ENCODE results near the gene GPR55. TPM values are rescaled to one million over a fixed set of nuclear protein-coding genes. Genes with fewer than 3 reads are reported as not detected.

Gene GPR55
- total and polyA plus RNA-seq, 4 experiments from 2014 or later: 2.4 to 8.3 (median 8.1) TPM; not detected in 1

GRCh38 chr2:230909841-230910545 lies 15.0 kb downstream of the GPR55 start:
- Mint-ChIP-seq H3K27me3 (peaks cover 0 to 5% of the 10 kb centered on the region in 2 donors), H3K27ac (no peak overlapping the region), H3K36me3 (peaks cover 8 to 14% of the 10 kb centered on the region in 2 donors), H3K9me3 (no peaks in the 10 kb centered on the region), H3K4me3 (no peak overlapping the region), H3K4me1 (peaks cover 14 to 31% (median 23%) of the 10 kb centered on the region in 4 donors)
- H3K9me3 ChIP-seq (ENCODE audit: control insufficient read depth in 1 of 2, low read length in 2 of 2): no peaks in the 10 kb centered on the region
- H3K4me3 ChIP-seq (ENCODE audit: low read length in 2 of 2): no peak overlapping the region
- DNase-seq: no peak
- ChIA-PET POLR2A (ENCODE audit: partially characterized antibody) (no interaction called here), CTCF (ENCODE audit: partially characterized antibody) (interaction anchor here (0.8 to 2.5 kb wide), 3 partner anchors 14 to 77 kb away, joined by 3 to 7 read pairs (median 5); no protein-coding TSS in a partner anchor)
- H3K4me1 ChIP-seq (ENCODE audit: insufficient read depth, low read length): peaks cover 14% of the 10 kb centered on the region
- H3K27ac ChIP-seq (ENCODE audit: low read depth, low read length): no peak overlapping the region
- intact Hi-C loops (cut with micrococcal nuclease): loop anchor here (10.0 kb wide), 1 partner anchor 145 kb away; the partner anchor contains the start of gene PSMD1
- H3K36me3 ChIP-seq (ENCODE audit: insufficient read depth, low read length): no peaks in the 10 kb centered on the region
- no peaks in the 10 kb centered on the region for H3K27me3 ChIP-seq (ENCODE audit: insufficient read depth, low read length)

- intact Hi-C loops (cut with micrococcal nuclease): loop anchor here (10.0 kb wide), 1 partner anchor 146 kb away; the partner anchor contains the start of gene PSMD1
- Histone ChIP-seq H3K27ac (ENCODE audit: low read depth, low read length) (no peak overlapping the region), H3K4me1 (ENCODE audit: insufficient read depth, low read length) (peaks cover 17% of the 10 kb centered on the region), H3K27me3 (ENCODE audit: insufficient read depth, low read length) (no peaks in the 10 kb centered on the region), H3K4me3 (ENCODE audit: low read length in 2 of 2) (no peak overlapping the region), H3K9me3 (ENCODE audit: control insufficient read depth in 1 of 2, low read length in 2 of 2) (no peaks in the 10 kb centered on the region), H3K36me3 (ENCODE audit: insufficient read depth, low read length) (no peaks in the 10 kb centered on the region)
- Mint-ChIP-seq H3K36me3 (peaks cover 8 to 11% of the 10 kb centered on the region in 2 donors), H3K27ac (peak overlapping the region in 3 of 7 donors; percentile 14 to 88 (median 19)), H3K27me3 (peaks cover 0 to 3% of the 10 kb centered on the region in 2 donors), H3K4me1 (peaks cover 16 to 37% (median 26%) of the 10 kb centered on the region in 4 donors), H3K9me3 (no peaks in the 10 kb centered on the region), H3K4me3 (no peak overlapping the region)
- POLR2A ChIA-PET (ENCODE audit: partially characterized antibody): interaction anchor here (1.2 kb wide), 1 partner anchor 15 kb away, joined by 3 read pairs; no protein-coding TSS in a partner anchor
- CTCF ChIA-PET (ENCODE audit: partially characterized antibody): interaction anchor here (1.7 to 13.7 kb wide), 3 partner anchors 15 to 78 kb away, joined by 5 to 256 read pairs (median 7); no protein-coding TSS in a partner anchor
- DNase-seq: no peak
Measured at GRCh38 chr2:230908595-230909191, 16.3 kb downstream of the GPR55 start.

GRCh38 chr2:230908092-230908594 lies 16.9 kb downstream of the GPR55 start:
- H3K27me3 ChIP-seq (ENCODE audit: insufficient read depth, low read length): no peaks in the 10 kb centered on the region
- H3K4me1 ChIP-seq (ENCODE audit: insufficient read depth, low read length): peaks cover 17% of the 10 kb centered on the region
- ChIA-PET POLR2A (ENCODE audit: partially characterized antibody) (interaction anchor here (1.2 kb wide), 1 partner anchor 16 kb away, joined by 3 read pairs; no protein-coding TSS in a partner anchor), CTCF (ENCODE audit: partially characterized antibody) (interaction anchor here (1.7 to 13.7 kb wide), 2 partner anchors 16 to 78 kb away, joined by 5 to 256 read pairs; no protein-coding TSS in a partner anchor)
- intact Hi-C loops (cut with micrococcal nuclease): loop anchor here (10.0 kb wide), 1 partner anchor 147 kb away; the partner anchor contains the start of gene PSMD1
- H3K4me3 ChIP-seq (ENCODE audit: low read length in 2 of 2): no peak overlapping the region
- Mint-ChIP-seq H3K36me3 (peaks cover 8 to 11% of the 10 kb centered on the region in 2 donors), H3K27me3 (no peaks in the 10 kb centered on the region), H3K9me3 (no peaks in the 10 kb centered on the region), H3K4me3 (no peak overlapping the region), H3K4me1 (peaks cover 16 to 34% (median 23%) of the 10 kb centered on the region in 4 donors), H3K27ac (peak overlapping the region in 3 of 7 donors; percentile 19 to 88 (median 77))
- H3K27ac ChIP-seq (ENCODE audit: low read depth, low read length): no peak overlapping the region
- no peak for DNase-seq
- no peaks in the 10 kb centered on the region for H3K9me3 ChIP-seq (ENCODE audit: control insufficient read depth in 1 of 2, low read length in 2 of 2)
- no peaks in the 10 kb centered on the region for H3K36me3 ChIP-seq (ENCODE audit: insufficient read depth, low read length)

- no peaks in the 10 kb centered on the region for H3K27me3 ChIP-seq (ENCODE audit: insufficient read depth, low read length)
- Mint-ChIP-seq H3K36me3 (peaks cover 8 to 11% of the 10 kb centered on the region in 2 donors), H3K4me1 (peaks cover 16 to 34% (median 23%) of the 10 kb centered on the region in 4 donors), H3K27me3 (no peaks in the 10 kb centered on the region), H3K4me3 (no peak overlapping the region), H3K9me3 (no peaks in the 10 kb centered on the region), H3K27ac (no peak overlapping the region)
- no peak for DNase-seq
- H3K9me3 ChIP-seq (ENCODE audit: control insufficient read depth in 1 of 2, low read length in 2 of 2): no peaks in the 10 kb centered on the region
- ChIA-PET POLR2A (ENCODE audit: partially characterized antibody) (interaction anchor here (0.7 to 1.2 kb wide), 2 partner anchors 17 to 79 kb away, joined by 3 read pairs; no protein-coding TSS in a partner anchor), CTCF (ENCODE audit: partially characterized antibody) (interaction anchor here (1.7 to 13.7 kb wide), 2 partner anchors 17 to 79 kb away, joined by 5 to 256 read pairs; no protein-coding TSS in a partner anchor)
- no peak overlapping the region for H3K4me3 ChIP-seq (ENCODE audit: low read length in 2 of 2)
- no peak overlapping the region for H3K27ac ChIP-seq (ENCODE audit: low read depth, low read length)
- no peaks in the 10 kb centered on the region for H3K36me3 ChIP-seq (ENCODE audit: insufficient read depth, low read length)
- H3K4me1 ChIP-seq (ENCODE audit: insufficient read depth, low read length): peaks cover 17% of the 10 kb centered on the region
- intact Hi-C loops (cut with micrococcal nuclease): loop anchor here (10.0 kb wide), 1 partner anchor 147 kb away; the partner anchor contains the start of gene PSMD1
Measured at GRCh38 chr2:230907361-230908091, 17.5 kb downstream of the GPR55 start.

- intact Hi-C loops (cut with micrococcal nuclease): loop anchor here (10.0 kb wide), 1 partner anchor 148 kb away; the partner anchor contains the start of gene PSMD1
- H3K27ac ChIP-seq (ENCODE audit: low read depth, low read length): no peak overlapping the region
- H3K9me3 ChIP-seq (ENCODE audit: control insufficient read depth in 1 of 2, low read length in 2 of 2): no peaks in the 10 kb centered on the region
- no peaks in the 10 kb centered on the region for H3K9me3 Mint-ChIP-seq
- peaks cover 8 to 11% of the 10 kb centered on the region in 2 donors for H3K36me3 Mint-ChIP-seq
- H3K36me3 ChIP-seq (ENCODE audit: insufficient read depth, low read length): no peaks in the 10 kb centered on the region
- no peaks in the 10 kb centered on the region for H3K27me3 ChIP-seq (ENCODE audit: insufficient read depth, low read length)
- peak overlapping the region in 2 of 7 donors; percentile 32 to 63 for H3K27ac Mint-ChIP-seq
- no peaks in the 10 kb centered on the region for H3K27me3 Mint-ChIP-seq
- DNase-seq: no peak
- H3K4me3 ChIP-seq (ENCODE audit: low read length in 2 of 2): no peak overlapping the region
- ChIA-PET CTCF (ENCODE audit: partially characterized antibody) (interaction anchor here (1.2 to 13.7 kb wide), 3 partner anchors 18 to 80 kb away, joined by 3 to 256 read pairs (median 5); no protein-coding TSS in a partner anchor), POLR2A (ENCODE audit: partially characterized antibody) (interaction anchor here (0.7 to 2.7 kb wide), 2 partner anchors 80 kb away, joined by 3 to 8 read pairs; no protein-coding TSS in a partner anchor)
- H3K4me1 ChIP-seq (ENCODE audit: insufficient read depth, low read length): peaks cover 17% of the 10 kb centered on the region
- peaks cover 16 to 34% (median 23%) of the 10 kb centered on the region in 4 donors for H3K4me1 Mint-ChIP-seq
- no peak overlapping the region for H3K4me3 Mint-ChIP-seq
Measured at GRCh38 chr2:230906471-230907230, 18.4 kb downstream of the GPR55 start.

Data from CD4-positive, alpha-beta memory T cell (primary cell).